IPS-NIHi11 (cell line): ENCODE data around the gene CCDC85C.

Source experiments
- DNase-seq: peaks from one replicate; pipeline ENCODE4 v3.0.0; 2012; ENCODE audit warnings: mixed read lengths, low spot score

The CCDC85C gene

DNA sequence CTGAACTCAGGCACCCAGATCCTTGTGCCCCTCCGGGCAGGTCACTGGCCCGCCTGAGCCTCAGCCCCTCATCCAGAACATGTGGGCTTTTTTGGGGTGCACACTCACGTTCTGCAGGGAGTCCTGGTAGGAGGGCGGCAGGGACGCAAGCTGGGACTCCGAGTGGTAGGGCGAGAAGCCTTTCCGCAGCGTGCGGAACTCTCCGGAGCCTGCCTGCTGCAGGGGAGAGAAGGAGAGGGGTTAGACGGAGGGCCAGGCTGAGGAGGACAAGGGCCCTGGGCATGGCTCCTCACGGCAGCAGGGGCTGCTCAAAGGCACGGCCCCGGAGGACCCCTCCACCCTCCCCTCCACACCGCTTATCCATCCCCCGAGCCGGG lies 82.0 kb downstream of the CCDC85C start:
- no peak for DNase-seq

DNA sequence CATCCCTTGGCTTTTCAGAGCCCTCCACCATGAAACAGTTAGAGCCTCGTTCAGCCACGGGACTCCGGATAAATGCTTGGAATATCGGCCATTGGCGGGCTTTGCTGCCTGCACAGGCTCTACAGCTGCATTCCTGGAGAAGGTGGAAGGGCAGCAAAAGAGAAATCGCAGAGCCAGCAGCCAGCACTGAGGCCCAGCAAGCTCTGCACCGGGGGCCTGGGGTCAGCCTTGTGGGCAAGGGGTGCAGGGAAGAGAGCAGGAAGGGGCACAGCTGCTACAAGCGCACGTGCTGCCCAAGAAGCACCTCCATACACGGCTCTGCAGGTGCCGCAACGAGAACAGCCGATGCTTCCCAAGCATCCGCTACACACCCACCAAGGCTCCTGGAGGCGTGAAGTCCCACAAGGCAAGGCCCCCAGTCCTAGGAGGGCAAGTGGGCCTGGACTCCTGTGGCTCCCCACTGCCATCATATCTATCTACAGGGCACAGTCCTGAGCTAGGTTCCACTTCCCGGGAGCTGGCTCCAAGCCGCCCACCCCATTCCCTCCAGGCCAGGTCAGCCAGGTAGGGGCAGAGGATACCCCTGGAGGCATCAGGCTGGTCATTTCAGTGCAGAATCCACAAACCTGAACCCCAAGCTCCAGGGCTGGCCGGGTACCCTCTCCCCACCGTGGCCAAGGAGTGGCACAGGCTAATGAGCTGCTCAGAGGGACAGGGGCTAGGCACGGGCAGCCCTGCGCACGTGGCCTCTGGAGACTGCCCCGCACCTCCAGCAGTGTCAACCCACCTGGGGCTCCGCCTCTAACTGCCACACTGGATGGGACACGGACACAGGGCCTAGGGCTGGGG lies 82.6 kb downstream of the CCDC85C start:
- DNase-seq: no peak

DNA sequence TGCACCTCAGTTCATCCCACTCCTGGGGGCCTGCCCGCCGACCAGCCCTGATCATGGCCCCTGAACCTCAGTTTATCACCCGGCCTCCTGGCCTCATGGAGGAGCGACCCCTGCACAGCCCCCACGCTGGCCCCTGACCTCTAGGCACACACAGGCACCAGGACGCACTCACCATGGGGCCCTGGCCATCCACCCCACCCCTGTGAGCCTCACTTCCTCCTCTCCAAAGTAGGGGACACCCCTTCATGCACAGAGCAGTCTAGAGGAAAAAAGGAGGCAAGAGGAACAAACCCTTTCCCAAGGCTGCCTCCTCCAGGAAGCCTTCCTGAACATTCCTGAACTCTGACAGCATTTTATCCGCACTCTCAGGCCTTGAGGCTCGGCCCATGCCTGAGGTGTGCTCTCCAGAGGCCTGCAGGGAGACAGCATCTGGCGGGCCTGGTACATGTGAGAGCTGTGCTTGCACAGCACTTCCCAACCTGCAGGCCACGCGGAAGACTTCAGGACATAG lies 83.4 kb downstream of the CCDC85C start:
- DNase-seq: no peak

DNA sequence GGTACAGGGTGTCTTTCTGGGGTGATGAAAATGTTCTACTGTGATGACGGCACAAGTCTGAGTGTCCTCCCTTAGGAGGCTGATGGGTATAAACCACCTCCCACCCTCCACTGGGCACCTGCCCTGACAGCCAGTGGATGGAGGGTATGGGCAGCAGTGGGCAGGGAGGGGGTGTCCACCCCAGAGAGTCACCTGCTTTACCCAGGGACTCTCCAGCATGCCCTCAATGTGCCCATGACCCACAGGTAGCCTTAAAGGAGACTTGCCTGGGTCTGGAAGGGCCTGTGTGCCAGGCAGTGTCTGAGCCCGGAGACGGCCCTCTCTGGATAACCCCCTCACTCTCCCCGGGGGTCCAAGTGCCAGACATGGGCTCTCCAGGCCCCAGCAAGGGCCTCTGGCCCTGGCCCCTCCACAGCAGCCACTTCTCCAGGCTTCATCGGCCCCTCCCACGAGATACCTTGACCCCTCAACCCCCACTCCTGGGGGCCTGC lies 84.0 kb downstream of the CCDC85C start:
- no peak for DNase-seq

DNA sequence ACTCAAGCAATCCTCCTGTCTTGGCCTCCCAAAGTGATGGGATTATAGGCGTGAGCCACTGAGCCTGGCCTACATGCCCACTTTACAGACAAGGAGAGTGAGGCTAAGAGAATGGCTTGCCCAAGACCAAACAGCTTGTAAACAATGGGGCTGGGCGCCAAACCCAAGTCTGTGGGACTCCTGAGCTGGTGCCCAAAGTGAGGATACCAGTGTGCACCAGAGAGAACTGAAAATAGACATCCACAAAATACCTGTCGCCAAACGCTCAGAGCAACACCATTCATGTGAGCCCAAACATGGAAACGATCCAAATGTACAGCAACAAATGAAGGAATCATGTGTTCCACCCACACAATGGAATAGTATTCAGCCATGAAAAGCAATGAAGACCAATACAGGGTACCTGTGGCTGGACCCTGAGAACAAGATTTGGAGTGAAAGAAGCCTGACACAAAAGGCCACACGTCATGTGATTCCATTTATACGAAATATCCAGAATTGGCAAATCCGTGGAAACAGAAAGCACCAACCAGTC lies 84.6 kb downstream of the CCDC85C start:
- no peak for DNase-seq

DNA sequence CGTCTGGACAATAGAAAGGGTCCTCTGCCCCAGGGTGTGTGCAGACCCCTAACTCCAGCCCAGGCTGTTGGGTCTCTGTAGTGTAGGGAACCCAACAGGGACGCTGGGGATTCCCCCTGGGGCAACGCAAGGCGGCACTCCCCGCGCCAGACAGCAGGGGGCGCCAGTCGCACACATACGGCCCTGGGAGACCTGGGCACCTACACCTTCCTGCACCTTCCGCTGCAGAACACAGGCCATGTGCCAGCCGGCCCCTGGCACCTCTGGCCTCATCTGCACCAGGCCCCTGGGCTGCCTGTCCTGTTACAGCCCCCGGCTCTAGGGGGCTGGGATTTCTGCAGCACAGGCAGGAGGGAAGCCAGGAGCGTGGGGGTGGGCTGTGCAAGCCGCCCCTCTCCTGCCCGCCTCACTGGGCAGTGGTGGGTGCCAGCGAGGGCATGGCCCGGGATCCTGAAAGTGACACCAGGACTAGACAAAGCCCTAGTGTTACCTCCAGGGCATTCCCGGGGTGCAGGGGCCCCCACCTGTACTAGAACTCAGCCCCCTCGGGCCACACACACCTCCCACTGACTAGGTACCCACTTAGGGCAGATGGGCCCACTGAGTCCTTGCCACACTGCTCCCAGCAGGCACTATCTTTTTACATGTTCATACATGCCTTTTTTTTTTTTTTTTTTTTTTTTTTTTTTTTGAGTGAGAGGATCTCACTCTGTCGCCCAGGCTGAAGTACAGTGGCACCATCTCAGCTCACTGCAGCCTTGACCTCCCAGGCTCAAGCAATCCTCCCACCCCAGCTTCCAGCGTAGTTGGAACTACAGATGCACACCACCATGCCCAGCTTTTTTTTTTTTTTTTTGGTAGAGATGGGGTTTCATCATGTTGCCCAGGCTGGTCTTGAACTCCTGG lies 85.3 kb downstream of the CCDC85C start:
- peak; percentile 93 for DNase-seq

DNA sequence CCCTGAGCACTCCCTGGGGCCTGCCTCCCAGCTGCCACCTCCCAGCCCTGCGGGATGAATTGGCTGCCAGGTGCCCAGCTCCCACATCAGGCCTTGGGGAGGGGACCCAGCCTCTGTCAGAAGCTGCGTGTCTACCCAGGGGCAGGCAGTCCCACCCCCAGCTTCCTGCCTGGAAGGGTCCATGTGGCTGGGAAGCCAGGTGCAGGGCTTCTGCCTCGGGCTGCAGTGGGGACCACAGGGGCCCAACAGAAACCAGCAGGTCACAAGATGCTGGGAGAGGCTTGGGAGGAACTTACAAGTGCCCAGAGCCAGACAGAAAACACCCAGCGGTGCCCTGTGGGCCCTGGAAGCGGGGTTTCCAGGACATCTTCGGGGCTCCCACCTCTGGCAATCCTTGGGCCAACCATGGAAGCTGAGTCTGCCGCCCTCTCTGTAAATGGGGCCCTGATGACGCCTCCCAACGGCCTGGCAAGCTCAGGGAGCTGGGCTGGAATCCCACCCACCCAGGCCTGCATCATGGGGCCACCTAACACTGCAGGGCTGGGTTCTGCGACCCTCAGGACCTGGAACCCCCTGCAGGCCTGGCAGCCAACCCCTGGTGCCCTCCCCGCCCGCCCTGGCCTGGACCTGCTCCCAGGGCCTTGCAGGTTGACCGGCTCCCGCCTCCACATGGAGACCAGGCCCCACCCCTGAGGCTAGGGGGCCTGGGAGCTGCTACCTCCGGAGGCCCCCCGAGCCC lies 86.2 kb downstream of the CCDC85C start:
- DNase-seq: no peak

DNA sequence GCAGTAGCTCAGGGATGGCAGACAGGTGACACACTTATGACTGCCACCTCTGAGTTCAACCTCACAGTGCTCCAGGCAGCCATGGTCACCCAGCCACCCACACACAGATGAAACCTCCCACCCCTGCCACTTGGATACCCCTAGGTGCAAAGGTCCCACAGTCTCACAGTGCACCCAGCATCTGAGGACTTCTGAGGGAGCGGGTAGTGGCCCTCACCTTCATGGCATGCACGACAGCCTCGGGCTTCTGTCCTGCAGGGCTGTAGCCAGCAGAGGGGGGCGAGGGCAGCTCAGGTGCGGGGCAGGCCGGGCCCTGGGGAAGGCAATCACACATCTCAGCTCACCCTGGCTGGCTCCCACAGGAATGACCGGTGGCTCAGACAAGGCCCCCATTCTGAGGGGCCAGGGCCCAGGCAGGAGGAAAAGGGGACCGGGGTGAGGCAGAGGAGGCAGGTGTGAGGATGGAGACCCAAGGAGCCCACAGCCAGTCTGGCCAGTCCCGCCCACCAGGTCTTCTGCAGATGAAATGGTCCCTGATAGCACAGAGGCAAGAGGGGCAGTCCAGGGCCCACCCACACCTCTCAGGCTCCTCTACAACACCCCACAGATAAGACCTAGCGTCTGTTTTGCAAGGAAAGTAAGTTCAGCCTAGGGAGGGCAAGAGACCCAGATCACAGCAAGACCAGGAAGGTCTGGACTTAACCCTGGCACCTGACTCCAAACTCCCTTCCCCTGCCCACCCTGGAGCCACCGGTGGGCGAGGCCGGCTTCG lies 87.0 kb downstream of the CCDC85C start:
- DNase-seq: peak; percentile 29

DNA sequence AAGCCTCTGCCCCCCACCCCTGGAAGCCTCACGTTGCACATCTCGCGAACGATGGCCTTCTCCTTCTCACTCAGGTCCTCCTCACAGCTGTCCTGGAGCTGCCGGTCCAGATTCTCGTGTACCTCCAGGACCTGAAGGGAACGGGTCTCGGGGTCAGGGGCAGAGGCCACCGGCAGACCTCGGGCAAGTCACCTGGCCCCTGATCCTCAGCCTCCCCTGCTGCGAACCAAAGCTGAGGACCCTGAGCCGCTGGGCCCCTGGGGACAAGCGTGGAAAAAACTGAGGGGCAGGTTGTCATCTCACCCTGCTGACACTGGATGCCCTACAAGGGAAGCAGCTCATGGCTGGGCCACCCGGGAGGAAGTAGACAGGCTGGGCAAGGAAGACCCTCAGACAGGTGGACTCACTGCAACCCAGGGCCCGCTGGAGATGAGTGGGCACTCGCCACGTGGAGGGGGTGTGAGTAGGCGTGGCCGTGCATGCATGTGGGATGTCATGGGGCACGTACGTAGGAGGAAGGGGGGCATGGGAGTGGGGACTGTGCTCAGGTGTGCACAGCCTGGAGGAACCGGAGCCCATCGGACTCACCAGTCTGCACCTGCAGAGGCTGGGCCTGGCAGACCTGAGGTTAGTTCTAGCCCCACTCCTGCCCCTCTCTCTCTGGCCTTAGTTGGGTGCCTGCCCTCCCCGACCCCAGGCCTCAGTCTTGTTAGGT lies 87.7 kb downstream of the CCDC85C start:
- no peak for DNase-seq

DNA sequence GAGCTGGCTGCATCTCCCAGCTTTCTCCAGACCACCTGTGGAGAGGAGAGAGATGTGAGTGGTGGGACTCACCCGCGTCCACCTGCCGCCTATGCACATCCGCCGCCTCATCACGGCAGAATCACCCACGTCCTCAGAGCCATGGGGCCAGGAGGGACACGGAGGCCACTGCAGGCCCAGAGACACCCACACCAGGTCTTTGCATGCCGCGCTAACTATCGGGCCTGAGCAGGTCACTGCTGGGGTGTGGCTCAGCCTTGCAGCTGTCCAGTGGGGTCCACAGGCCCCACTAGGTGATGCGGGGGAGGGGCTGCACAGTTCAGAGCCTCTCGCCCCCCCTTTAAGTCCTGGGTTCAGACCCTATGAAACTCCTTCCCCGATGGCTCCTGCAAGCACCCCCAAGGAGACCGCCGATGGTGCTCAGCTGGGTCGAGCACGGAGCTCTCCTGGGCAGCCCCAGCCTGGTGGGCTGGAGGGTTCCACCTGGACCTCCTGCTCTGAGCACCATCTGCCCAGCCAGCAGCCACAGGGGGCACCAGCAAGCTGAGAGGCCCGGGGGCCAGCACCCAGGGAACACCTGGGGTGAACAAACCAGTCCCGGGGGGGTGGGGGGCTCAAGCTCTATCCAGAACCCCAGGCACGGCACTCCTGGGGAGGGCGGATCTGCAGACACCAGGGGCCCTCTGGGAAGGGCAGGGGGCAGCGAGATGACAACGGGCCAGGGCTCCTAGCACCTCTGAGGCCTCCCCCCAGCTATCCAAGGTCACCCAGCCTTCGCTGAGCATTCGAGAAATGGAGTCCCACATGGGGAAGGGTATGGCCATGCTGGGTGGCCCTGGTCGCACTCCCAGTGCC lies 88.5 kb downstream of the CCDC85C start:
- DNase-seq: no peak

DNA sequence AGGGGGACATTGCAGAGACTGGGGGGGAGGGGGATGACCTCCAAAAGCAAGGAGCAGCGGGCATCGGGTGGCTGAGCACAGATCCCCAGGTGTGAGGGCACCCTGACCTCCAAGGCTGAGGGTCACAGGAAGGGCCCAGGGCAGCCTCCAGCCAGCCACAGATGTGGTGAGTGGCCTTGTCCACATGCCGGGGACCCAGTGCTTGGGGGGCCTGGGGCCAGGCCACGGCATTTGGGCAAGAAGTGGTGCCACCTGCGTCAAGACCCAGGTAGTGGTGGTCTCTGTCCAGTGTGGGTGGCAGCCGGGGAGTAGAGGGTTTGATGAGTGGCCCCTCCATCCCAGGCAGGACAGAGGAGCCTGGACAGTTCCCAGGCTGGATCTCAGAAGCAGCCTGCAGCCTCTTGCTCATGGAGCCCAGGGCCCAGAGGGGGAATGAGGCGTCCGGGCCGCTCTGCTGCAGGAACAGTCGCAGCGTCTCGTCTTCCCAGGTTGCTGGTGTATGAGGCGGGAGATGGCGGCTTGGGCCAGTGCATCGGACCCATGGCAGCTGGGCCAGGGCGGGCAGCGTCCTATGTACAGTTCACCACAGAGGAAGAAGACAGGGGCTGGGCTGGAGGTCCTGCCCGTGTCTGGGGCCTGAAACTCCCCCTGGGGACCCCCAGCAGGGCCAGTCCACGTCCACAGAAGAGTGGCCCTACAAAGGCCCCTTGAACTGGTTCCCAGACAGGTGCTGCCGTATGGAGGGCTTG lies 89.3 kb downstream of the CCDC85C start:
- DNase-seq: peak; percentile 3

DNA sequence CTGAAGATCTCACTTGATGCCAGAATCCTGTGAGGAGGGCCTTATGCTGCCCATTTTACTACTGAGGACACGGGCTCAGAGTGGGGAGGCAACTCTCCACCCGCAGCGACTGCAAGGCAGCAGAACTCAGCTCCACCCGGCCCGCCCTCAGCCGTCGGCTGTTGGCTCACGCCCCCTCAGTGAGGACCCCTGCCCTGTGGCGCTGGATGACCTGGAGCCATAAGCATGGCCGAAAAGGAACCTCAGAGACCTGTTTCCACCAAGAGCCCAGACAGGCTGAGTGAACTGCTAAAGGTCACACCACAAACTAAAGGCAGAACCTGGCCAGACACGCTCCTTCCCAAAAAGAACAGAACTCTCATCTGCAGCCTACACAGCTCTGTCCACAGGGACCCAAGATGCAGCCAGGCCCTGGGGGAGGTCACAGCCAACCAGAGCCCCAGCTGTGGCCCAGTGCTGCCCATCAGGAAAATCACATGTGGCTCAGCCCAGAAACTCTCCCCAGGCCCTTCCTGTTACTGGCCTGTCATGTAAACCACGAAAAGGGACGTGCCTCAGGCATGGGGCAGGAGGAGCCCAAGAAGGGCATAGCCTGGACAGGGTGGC lies 90.0 kb downstream of the CCDC85C start:
- DNase-seq: peak; percentile 2

DNA sequence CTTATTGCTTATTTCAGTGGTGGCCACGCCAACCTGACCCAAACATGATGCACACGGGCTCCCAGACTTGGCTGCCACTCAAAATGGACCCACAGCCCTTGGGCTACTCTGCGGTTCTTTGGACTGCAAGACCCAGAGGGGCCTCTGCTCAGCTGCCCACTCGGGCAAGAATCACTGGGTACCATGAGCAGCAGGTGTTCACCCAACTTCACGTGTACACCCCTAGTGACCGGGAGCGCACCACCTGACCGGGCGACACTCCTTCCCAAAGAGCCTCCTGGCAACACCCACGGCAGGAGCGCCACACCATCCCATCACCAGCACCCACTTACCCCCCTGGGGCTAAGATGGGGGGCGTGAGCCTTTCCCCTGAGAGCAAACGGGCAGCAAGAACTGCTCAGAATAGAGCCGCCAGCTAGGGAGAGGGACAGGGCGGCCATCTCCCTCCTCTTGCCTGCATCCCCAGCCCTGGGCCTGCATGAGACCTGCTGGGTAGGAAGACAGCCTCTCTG lies 90.8 kb downstream of the CCDC85C start:
- no peak for DNase-seq

DNA sequence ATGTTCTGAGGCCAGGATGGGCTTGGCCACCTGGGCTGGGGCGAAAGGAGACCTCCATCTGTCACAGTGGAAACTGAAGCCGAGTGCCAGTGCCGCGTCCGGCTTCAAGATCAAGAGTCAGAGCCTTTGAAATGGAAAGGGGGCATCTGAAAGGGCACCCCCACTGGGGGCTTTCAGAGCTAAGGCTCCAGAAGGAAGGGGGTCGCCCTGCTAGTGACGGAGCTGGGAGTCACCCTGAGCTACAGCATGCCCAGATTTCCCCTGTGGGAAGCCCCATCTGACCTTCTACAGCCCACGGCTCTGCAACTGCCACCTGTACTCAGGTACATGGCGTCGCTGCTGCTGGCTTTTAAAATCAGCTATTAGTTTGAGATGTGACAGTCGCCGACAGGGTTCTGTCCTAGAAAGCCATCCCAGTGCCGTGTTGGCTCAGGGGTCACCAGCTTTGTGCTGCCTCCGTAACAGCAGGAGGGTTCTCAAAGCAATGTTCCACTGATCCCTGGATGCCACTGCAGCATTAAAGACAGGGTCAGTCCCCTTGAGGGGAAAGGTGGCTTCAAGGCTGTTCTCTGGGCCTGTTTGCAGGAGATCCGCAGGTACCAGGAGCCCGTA lies 91.3 kb downstream of the CCDC85C start:
- no peak for DNase-seq

DNA sequence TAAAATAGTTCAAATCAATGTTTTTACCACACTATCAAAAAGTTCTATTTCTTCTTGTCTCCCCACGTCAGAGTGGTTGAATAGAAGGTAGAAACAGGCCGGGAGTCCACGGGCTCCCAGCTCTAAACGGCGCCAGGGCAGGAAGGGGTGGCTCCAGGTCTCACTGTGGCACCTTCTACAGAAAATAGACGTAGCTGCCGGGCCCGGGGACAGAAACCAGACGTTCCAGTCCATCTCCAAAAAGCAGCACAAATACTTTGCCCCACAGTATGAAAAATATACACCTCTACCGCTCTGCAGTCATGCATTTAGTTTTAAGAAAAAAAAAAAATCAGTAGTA lies 91.9 kb downstream of the CCDC85C start:
- no peak for DNase-seq

DNA sequence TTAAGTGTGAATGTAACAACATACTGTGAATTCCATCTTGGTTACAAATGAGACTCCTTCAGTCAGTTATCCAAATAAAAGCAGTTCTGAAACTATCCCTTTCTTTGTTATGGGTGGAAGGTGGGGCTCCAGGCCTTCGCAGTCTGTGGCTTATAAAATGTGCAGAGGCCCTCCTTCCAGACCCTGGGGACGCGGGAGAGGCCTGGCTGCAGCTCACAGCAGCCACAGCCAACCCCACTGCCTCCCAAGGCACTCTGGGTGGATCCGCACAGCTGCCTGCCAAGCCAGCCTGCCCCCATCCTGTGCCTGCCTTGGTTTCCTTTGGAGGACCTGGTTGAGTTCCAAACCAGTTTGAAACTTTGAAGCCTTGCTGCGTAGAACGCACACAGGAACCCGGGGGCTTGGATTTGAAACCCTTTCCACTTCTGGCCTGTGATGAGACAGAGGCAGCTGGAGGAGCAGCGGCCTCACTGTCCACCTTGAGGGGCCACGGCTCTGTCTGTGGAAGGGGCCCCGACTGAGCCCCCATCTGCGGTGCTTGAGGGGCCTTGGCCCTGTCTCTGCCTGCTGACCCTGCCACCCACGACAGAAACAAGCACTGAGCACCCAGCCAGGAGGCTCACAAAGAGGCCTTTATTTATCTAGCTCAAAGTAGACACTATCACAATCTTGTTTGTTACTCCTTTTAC lies 92.4 kb downstream of the CCDC85C start:
- no peak for DNase-seq

DNA sequence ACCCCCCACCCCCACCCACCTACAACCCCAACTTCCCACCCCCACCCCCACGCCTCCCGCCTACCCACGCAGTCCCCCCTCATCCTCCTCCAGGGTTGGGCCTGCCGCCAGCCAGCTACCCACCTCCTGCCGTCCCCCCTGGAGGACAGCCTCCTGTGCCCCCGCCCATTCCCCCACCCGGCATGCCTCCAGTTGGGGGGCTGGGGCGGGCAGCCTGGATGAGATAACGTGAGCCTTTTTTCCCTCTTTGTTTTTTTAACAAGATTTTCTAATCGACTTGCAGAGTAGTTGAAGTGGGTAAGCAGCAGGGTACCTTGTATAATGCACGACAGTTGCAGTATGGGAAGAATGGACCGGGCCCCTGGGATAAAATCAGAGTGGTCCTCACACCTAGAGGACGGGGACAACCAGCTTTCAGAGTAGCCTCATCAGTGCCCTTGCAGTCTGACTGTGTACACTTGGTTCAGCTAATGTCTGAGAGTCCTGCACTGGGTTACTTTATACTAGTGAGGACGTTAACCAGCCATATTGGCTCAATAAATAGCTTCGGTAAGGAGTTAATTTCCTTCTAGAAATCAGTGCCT lies 93.4 kb downstream of the CCDC85C start:
- DNase-seq: no peak
